Activated T-helper 2 cell treated with anti-CD3 and anti-CD28 coated beads, Interferon-gamma antibody, Interleukin-2, Interleukin-4, amounts not matched to agents 10 μg/mL and 5 μg/mL and 100 μg/mL, durations not matched to agents 14 hours and 24 hours and 36 hours (primary cell): ENCODE data around the gene CABP2. TPM values are rescaled to one million over a fixed set of nuclear protein-coding genes. Genes with fewer than 3 reads are reported as not detected.
"Not testable (repeated sequence)": the region's sequence is repeated elsewhere in the genome, so short reads cannot be mapped to it uniquely, and the experiment has no call there.

Experiments used
- DNase-seq: peaks from one replicate; pipeline ENCODE4 v3.0.0; 2021; ENCODE audit warnings: low spot score
- H3K27ac Mint-ChIP-seq: one replicate; pipeline ENCODE4 v1.8.0; 2021; ENCODE audit warnings: mixed read lengths
- H3K27me3 Mint-ChIP-seq: one replicate; pipeline ENCODE4 v1.8.0; 2021; ENCODE audit warnings: low read depth, mixed read lengths
- H3K36me3 Mint-ChIP-seq: one replicate; pipeline ENCODE4 v1.8.0; 2021; ENCODE audit warnings: low read depth, mixed read lengths
- H3K4me1 Mint-ChIP-seq: one replicate; pipeline ENCODE4 v1.8.0; 2021; ENCODE audit warnings: low read depth, mixed read lengths
- H3K4me3 Mint-ChIP-seq: one replicate; pipeline ENCODE4 v1.8.0; 2021; ENCODE audit warnings: low read depth, mild to moderate bottlenecking, moderate library complexity, mixed read lengths
- H3K9me3 Mint-ChIP-seq: one replicate; pipeline ENCODE4 v1.8.0; 2021; ENCODE audit warnings: mixed read lengths
- intact Hi-C: fragments of 100-400 bp; cut with micrococcal nuclease; formaldehyde crosslinking; loops from one replicate; pipeline ENCODE4 v1.15.1; 2023
- total RNA-seq: library from RNA; stranded (reverse); gene quantifications from 2 replicates; pipeline ENCODE4 v1.2.3, GENCODE V29; 2022

The CABP2 gene
- total RNA-seq, 1 donor from 2014 or later = not detected

- no peaks in the 10 kb centered on the region for H3K9me3 Mint-ChIP-seq
Measured at GRCh38 chr11:67548555-67549110, 25.4 kb upstream of the CABP2 start.

GRCh38 chr11:67548112-67548511 lies 24.9 kb upstream of the CABP2 start:
- H3K36me3 Mint-ChIP-seq, H3K4me3 Mint-ChIP-seq, intact Hi-C loops, H3K9me3 Mint-ChIP-seq, DNase-seq, H3K27ac Mint-ChIP-seq, H3K4me1 Mint-ChIP-seq: not testable (repeated sequence)
- H3K27me3 Mint-ChIP-seq = peaks cover 11% of the 10 kb centered on the region

More at GRCh38 chr11:67548555-67549110, 25.4 kb upstream of the CABP2 start:
- intact Hi-C loops = no loop called here
- DNase-seq = no peak
- Mint-ChIP-seq H3K36me3 (no peaks in the 10 kb centered on the region), H3K4me1 (no peaks in the 10 kb centered on the region), H3K27me3 (peaks cover 11% of the 10 kb centered on the region), H3K4me3 (no peak overlapping the region), H3K27ac (no peak overlapping the region)

GRCh38 chr11:67545280-67545679 lies 22.0 kb upstream of the CABP2 start:
- Mint-ChIP-seq H3K27me3 (peaks cover 9% of the 10 kb centered on the region), H3K4me1 (no peaks in the 10 kb centered on the region), H3K27ac (no peak overlapping the region), H3K36me3 (no peaks in the 10 kb centered on the region), H3K4me3 (no peak overlapping the region), H3K9me3 (no peaks in the 10 kb centered on the region)
- intact Hi-C loops = no loop called here
- DNase-seq = no peak

- H3K9me3 Mint-ChIP-seq = no peaks in the 10 kb centered on the region
- intact Hi-C loops = no loop called here
Measured at GRCh38 chr11:67544616-67545242, 21.5 kb upstream of the CABP2 start.

GRCh38 chr11:67543585-67543984 lies 20.3 kb upstream of the CABP2 start:
- intact Hi-C loops = no loop called here
- DNase-seq = no peak
- no peaks in the 10 kb centered on the region for H3K9me3 Mint-ChIP-seq
- H3K27me3 Mint-ChIP-seq = peaks cover 9% of the 10 kb centered on the region
- H3K4me1 Mint-ChIP-seq = no peaks in the 10 kb centered on the region
- no peak overlapping the region for H3K27ac Mint-ChIP-seq
- no peak overlapping the region for H3K4me3 Mint-ChIP-seq
- no peaks in the 10 kb centered on the region for H3K36me3 Mint-ChIP-seq

More at GRCh38 chr11:67544616-67545242, 21.5 kb upstream of the CABP2 start:
- DNase-seq = no peak
- no peaks in the 10 kb centered on the region for H3K4me1 Mint-ChIP-seq
- H3K4me3 Mint-ChIP-seq = no peak overlapping the region
- H3K27ac Mint-ChIP-seq = no peak overlapping the region
- no peaks in the 10 kb centered on the region for H3K36me3 Mint-ChIP-seq
- peaks cover 9% of the 10 kb centered on the region for H3K27me3 Mint-ChIP-seq

- intact Hi-C loops = no loop called here
- Mint-ChIP-seq H3K9me3 (no peaks in the 10 kb centered on the region), H3K27ac (no peak overlapping the region), H3K27me3 (peaks cover 9% of the 10 kb centered on the region), H3K4me1 (no peaks in the 10 kb centered on the region), H3K36me3 (no peaks in the 10 kb centered on the region), H3K4me3 (no peak overlapping the region)
- DNase-seq = no peak
Measured at GRCh38 chr11:67542971-67543370, 19.7 kb upstream of the CABP2 start.

- no peaks in the 10 kb centered on the region for H3K9me3 Mint-ChIP-seq
- intact Hi-C loops = no loop called here
- H3K27ac Mint-ChIP-seq = no peak overlapping the region
- no peak overlapping the region for H3K4me3 Mint-ChIP-seq
- DNase-seq = no peak
- no peaks in the 10 kb centered on the region for H3K4me1 Mint-ChIP-seq
- H3K36me3 Mint-ChIP-seq = no peaks in the 10 kb centered on the region
- peaks cover 9% of the 10 kb centered on the region for H3K27me3 Mint-ChIP-seq
Measured at GRCh38 chr11:67542169-67542568, 18.9 kb upstream of the CABP2 start.

- Mint-ChIP-seq H3K27me3 (peaks cover 4% of the 10 kb centered on the region), H3K4me3 (no peak overlapping the region), H3K9me3 (no peaks in the 10 kb centered on the region), H3K36me3 (no peaks in the 10 kb centered on the region), H3K4me1 (no peaks in the 10 kb centered on the region), H3K27ac (no peak overlapping the region)
- intact Hi-C loops = no loop called here
- no peak for DNase-seq
Measured at GRCh38 chr11:67541198-67541597, 18.0 kb upstream of the CABP2 start.

GRCh38 chr11:67539550-67539949 lies 16.3 kb upstream of the CABP2 start:
- no peak for DNase-seq
- no peaks in the 10 kb centered on the region for H3K4me1 Mint-ChIP-seq
- intact Hi-C loops = no loop called here
- no peaks in the 10 kb centered on the region for H3K36me3 Mint-ChIP-seq
- no peaks in the 10 kb centered on the region for H3K27me3 Mint-ChIP-seq
- H3K27ac Mint-ChIP-seq = no peak overlapping the region
- H3K9me3 Mint-ChIP-seq = peaks cover 2% of the 10 kb centered on the region
- no peak overlapping the region for H3K4me3 Mint-ChIP-seq

- intact Hi-C loops = no loop called here
- Mint-ChIP-seq H3K4me3 (no peak overlapping the region), H3K9me3 (peaks cover 7% of the 10 kb centered on the region), H3K36me3 (no peaks in the 10 kb centered on the region), H3K4me1 (no peaks in the 10 kb centered on the region), H3K27ac (no peak overlapping the region), H3K27me3 (no peaks in the 10 kb centered on the region)
- DNase-seq = no peak
Measured at GRCh38 chr11:67538823-67539505, 15.7 kb upstream of the CABP2 start.

GRCh38 chr11:67538306-67538705 lies 15.1 kb upstream of the CABP2 start:
- Mint-ChIP-seq H3K36me3 (no peaks in the 10 kb centered on the region), H3K27ac (no peak overlapping the region), H3K4me1 (no peaks in the 10 kb centered on the region), H3K27me3 (no peaks in the 10 kb centered on the region), H3K9me3 (peaks cover 14% of the 10 kb centered on the region), H3K4me3 (no peak overlapping the region)
- intact Hi-C loops = no loop called here
- DNase-seq = no peak

GRCh38 chr11:67535561-67535960 lies 12.3 kb upstream of the CABP2 start:
- intact Hi-C loops = no loop called here
- H3K27me3 Mint-ChIP-seq = peaks cover 2% of the 10 kb centered on the region
- peaks cover 22% of the 10 kb centered on the region for H3K9me3 Mint-ChIP-seq
- H3K4me3 Mint-ChIP-seq = no peak overlapping the region
- H3K27ac Mint-ChIP-seq = no peak overlapping the region
- DNase-seq = no peak
- no peaks in the 10 kb centered on the region for H3K4me1 Mint-ChIP-seq
- no peaks in the 10 kb centered on the region for H3K36me3 Mint-ChIP-seq

- Mint-ChIP-seq H3K4me3 (no peak overlapping the region), H3K36me3 (no peaks in the 10 kb centered on the region), H3K27me3 (peaks cover 4% of the 10 kb centered on the region), H3K4me1 (no peaks in the 10 kb centered on the region), H3K9me3 (peaks cover 22% of the 10 kb centered on the region), H3K27ac (no peak overlapping the region)
- no peak for DNase-seq
- intact Hi-C loops = no loop called here
Measured at GRCh38 chr11:67534070-67534679, 10.9 kb upstream of the CABP2 start.
